Peyer's patch (tissue), 4 donors: ENCODE data around the gene FCMR.

Experiments used
- CTCF ChIP-seq, 6 experiments: fragments of 450-650 bp in 4 of 6; fragments of 200-600 bp in 2 of 6; sonication (generic) in 1 of 6; IDR thresholded peaks; one replicate each; pipeline ENCODE4 v1.5.1; 2017 to 2019; ENCODE audit warnings: antibody characterized with exemption in 6 of 6, mild to moderate bottlenecking in 3 of 6, moderate library complexity in 1 of 6
- POLR2A ChIP-seq, 2 donors: fragments of 450-650 bp; IDR thresholded peaks; one replicate each; pipeline ENCODE4 v1.5.1; 2017; ENCODE audit warnings: antibody characterized with exemption in 2 of 2, mild to moderate bottlenecking in 2 of 2, moderate library complexity in 2 of 2

DNA sequence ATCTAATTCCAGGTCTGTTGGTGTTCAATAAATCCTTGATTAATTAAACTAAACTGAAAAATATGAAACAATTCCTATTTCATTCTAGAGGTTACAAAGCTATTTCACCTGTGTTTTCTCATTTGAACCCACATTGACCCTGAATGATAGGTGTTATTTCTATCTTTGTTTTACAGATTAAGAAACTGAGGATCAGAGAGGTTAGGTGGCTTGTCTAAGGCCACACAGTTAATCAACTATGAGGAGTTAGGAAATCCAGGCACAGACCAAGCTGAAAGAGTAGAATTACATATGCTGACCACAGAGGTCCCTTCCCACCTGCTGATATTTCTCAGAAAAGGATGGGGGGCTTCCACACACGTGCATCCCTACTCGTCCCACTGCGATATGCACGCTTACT is 24.0 kb upstream of the FCMR start:
- TF ChIP-seq CTCF (IDR thresholded peaks at IDR 0.05) (no peak), POLR2A (IDR thresholded peaks at IDR 0.05) (no peak)
